Astrocyte (in vitro differentiated cells and primary cell): Measurements from ENCODE around the gene TMEM127. TPM values are rescaled to one million over a fixed set of nuclear protein-coding genes. Genes with fewer than 3 reads are reported as not detected.
A peak's percentile ranks its signal among the peaks of the same experiment; 100 is the strongest.

Experiments
- DNase-seq: peaks from one replicate; pipeline ENCODE4 v3.0.0-alpha.2; 2010; ENCODE audit warnings: low read depth
- FAIRE-seq: peaks from 2 replicates; lab custom pipeline; 2011; peaks lifted over from hg19 to GRCh38; lab: Jason Lieb, UNC
- H2AFZ ChIP-seq: 2 replicates; pipeline ENCODE4 v1.6.0; 2012; ENCODE audit warnings: low read depth, low read length, inconsistent platforms
- H3K27ac ChIP-seq: 2 replicates; pipeline ENCODE4 v1.5.1; 2011; ENCODE audit warnings: low read depth, low read length, inconsistent platforms
- H3K27me3 ChIP-seq: 2 replicates; pipeline ENCODE4 v1.6.0; 2011; ENCODE audit warnings: low read length, inconsistent platforms; ENCODE audit not compliant: insufficient read depth
- H3K36me3 ChIP-seq: 2 replicates; pipeline ENCODE4 v1.5.1; 2011; ENCODE audit warnings: low read length, inconsistent platforms; ENCODE audit not compliant: insufficient read depth
- H3K4me1 ChIP-seq: 2 replicates; pipeline ENCODE4 v1.5.1; 2011; ENCODE audit warnings: low read length, inconsistent platforms; ENCODE audit not compliant: insufficient read depth
- H3K4me2 ChIP-seq: 2 replicates; pipeline ENCODE4 v1.6.0; 2012; ENCODE audit warnings: low read length, inconsistent platforms
- H3K4me3 ChIP-seq: 2 replicates; pipeline ENCODE4 v1.5.1; 2011; ENCODE audit warnings: low read depth, mild to moderate bottlenecking, low read length, inconsistent platforms; ENCODE audit not compliant: insufficient read depth
- H3K79me2 ChIP-seq: 2 replicates; pipeline ENCODE4 v1.6.0; 2012; ENCODE audit warnings: mild to moderate bottlenecking, low read length, inconsistent platforms; ENCODE audit not compliant: insufficient read depth
- H3K9ac ChIP-seq: 2 replicates; pipeline ENCODE4 v1.6.0; 2012; ENCODE audit warnings: mild to moderate bottlenecking, low read length, inconsistent platforms
- H3K9me3 ChIP-seq: 2 replicates; pipeline ENCODE4 v1.5.1; 2012; ENCODE audit warnings: low read depth, mild to moderate bottlenecking, low read length, inconsistent platforms; ENCODE audit not compliant: insufficient read depth
- H4K20me1 ChIP-seq: 2 replicates; pipeline ENCODE4 v1.6.0; 2012; ENCODE audit warnings: low read length, inconsistent platforms; ENCODE audit not compliant: insufficient read depth
- H3K27ac Mint-ChIP-seq: one replicate; pipeline ENCODE4 v1.8.0; 2021; ENCODE audit warnings: mild to moderate bottlenecking, mixed read lengths; ENCODE audit not compliant: unreplicated experiment
- H3K27me3 Mint-ChIP-seq: one replicate; pipeline ENCODE4 v1.8.0; 2021; ENCODE audit warnings: low read depth, mixed read lengths; ENCODE audit not compliant: unreplicated experiment
- H3K36me3 Mint-ChIP-seq: one replicate; pipeline ENCODE4 v1.8.0; 2021; ENCODE audit warnings: low read depth, mixed read lengths; ENCODE audit not compliant: unreplicated experiment
- H3K4me1 Mint-ChIP-seq: one replicate; pipeline ENCODE4 v1.8.0; 2021; ENCODE audit warnings: low read depth, mixed read lengths; ENCODE audit not compliant: unreplicated experiment
- H3K4me3 Mint-ChIP-seq: one replicate; pipeline ENCODE4 v1.8.0; 2021; ENCODE audit warnings: mild to moderate bottlenecking, moderate library complexity, mixed read lengths; ENCODE audit not compliant: unreplicated experiment
- H3K9me3 Mint-ChIP-seq: one replicate; pipeline ENCODE4 v1.8.0; 2021; ENCODE audit warnings: mild to moderate bottlenecking, mixed read lengths; ENCODE audit not compliant: unreplicated experiment
- CTCF ChIP-seq: IDR thresholded peaks from 2 replicates; pipeline ENCODE4 v1.5.1; 2011; ENCODE audit warnings: low read depth, mild to moderate bottlenecking, inconsistent platforms, low read length, moderate library complexity; ENCODE audit not compliant: insufficient read depth
- EZH2 ChIP-seq: IDR thresholded peaks from 2 replicates; pipeline ENCODE4 v1.6.1; 2012; ENCODE audit warnings: mild to moderate bottlenecking, low read length, inconsistent platforms; ENCODE audit not compliant: insufficient read depth
- total RNA-seq: library from RNA; stranded (reverse); gene quantifications from 2 replicates; pipeline ENCODE4 v1.2.1, GENCODE V29; 2021

TMEM127 gene
- total RNA-seq, 1 donor from 2014 or later, result 41.7 TPM

- Histone ChIP-seq H3K27me3 (no peaks in the 10 kb centered on the region), H3K36me3 (no peaks in the 10 kb centered on the region), H3K4me3 (peak overlapping the region; percentile 88), H2AFZ (peak overlapping the region; percentile 93), H3K79me2 (peaks cover 59% of the 10 kb centered on the region), H3K4me2 (peak overlapping the region; percentile 91), H3K27ac (peak overlapping the region; percentile 84), H3K9ac (peak overlapping the region; percentile 90), H3K9me3 (no peaks in the 10 kb centered on the region), H4K20me1 (peaks cover 37% of the 10 kb centered on the region), H3K4me1 (peaks cover 34% of the 10 kb centered on the region)
- TF ChIP-seq CTCF (no peak), EZH2 (no peak)
- H3K4me3 Mint-ChIP-seq, result peak overlapping the region; percentile 90
- H3K36me3 Mint-ChIP-seq, result no peaks in the 10 kb centered on the region
- no peaks in the 10 kb centered on the region for H3K27me3 Mint-ChIP-seq
- DNase-seq (no peak), FAIRE-seq (no peak)
- no peaks in the 10 kb centered on the region for H3K9me3 Mint-ChIP-seq
- peaks cover 27% of the 10 kb centered on the region for H3K4me1 Mint-ChIP-seq
- H3K27ac Mint-ChIP-seq, result peak overlapping the region; percentile 69
Observed at GRCh38 chr2:96209011-96209728, 56.6 kb downstream of the TMEM127 start.

DNA sequence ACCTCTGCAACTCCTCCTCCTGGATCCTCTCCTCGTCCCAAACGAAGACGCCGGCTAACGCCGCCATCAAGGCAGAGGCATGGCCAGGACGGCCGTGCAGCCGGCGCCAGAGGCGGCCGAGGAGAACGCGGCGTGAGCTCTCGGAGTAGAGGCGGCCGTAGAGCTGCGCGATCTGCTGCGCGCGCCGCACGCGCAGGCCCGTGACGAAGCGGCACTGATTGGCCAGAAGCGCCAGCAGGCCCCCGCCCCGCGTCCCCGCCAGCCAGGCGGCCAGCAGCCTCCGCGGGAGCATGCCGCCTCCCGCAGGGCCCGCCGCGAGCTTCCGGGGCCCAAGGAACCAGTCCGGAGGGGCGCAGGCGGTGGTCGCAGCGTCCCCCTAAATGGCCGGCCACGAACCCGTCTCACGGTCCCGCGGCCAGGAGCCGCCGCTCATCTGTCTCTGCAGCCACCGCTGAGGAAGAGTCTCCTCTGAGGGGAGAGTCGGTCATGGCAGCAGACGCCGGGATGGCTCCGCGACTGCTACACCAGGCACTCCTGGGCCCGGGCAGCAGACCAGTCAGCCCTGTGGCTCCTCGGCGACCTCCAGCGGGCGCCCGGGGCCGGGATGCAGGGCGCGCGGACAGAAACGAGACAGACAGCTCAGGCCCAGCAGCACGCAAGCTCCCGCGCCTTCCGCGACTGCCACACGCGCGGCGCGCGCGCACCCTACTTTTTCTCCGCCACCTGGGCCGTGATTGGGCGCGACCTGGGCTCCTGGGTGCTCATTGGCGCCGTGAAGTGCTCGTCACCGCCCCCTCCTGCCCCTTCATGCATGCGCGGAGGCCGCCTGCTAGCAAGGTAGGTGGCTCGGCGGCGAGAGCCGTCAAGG, 57.4 kb downstream of the TMEM127 start, which contains the start of gene STARD7:
STARD7 (minus strand) TSS at position 685 of the 868 bp plus-strand sequence; CDS start at position 292, 393 bp downstream.
- no peak for FAIRE-seq
- H3K4me3 Mint-ChIP-seq, result peak within 1 kb of the TSS; percentile 98

More for the DNA sequence above, 57.4 kb downstream of the TMEM127 start, which contains the start of gene STARD7:
- peak within 1 kb of the TSS; percentile 84 for H3K27ac ChIP-seq
- H3K9me3 Mint-ChIP-seq, result no peaks in the 10 kb centered on the region
- TF ChIP-seq EZH2 (no peak), CTCF (no peak)
- no peaks in the 10 kb centered on the region for H3K27me3 ChIP-seq
- peak within 1 kb of the TSS; percentile 93 for H2AFZ ChIP-seq
- H3K4me1 ChIP-seq, result peaks cover 34% of the 10 kb centered on the region
- H3K4me2 ChIP-seq, result peak within 1 kb of the TSS; percentile 91
- peak within 1 kb of the TSS; percentile 88 for H3K4me3 ChIP-seq
- peaks cover 45% of the 10 kb centered on the region for H4K20me1 ChIP-seq
- peak; percentile 96 for DNase-seq
- H3K9me3 ChIP-seq, result no peaks in the 10 kb centered on the region
- H3K9ac ChIP-seq, result peak within 1 kb of the TSS; percentile 90
- peaks cover 2% of the 10 kb centered on the region for H3K36me3 Mint-ChIP-seq
- H3K79me2 ChIP-seq, result peaks cover 67% of the 10 kb centered on the region
- H3K27ac Mint-ChIP-seq, result peak within 1 kb of the TSS; percentile 94
- peaks cover 27% of the 10 kb centered on the region for H3K4me1 Mint-ChIP-seq
- H3K27me3 Mint-ChIP-seq, result no peaks in the 10 kb centered on the region
- no peaks in the 10 kb centered on the region for H3K36me3 ChIP-seq
